Measurements from ENCODE around the gene EPHA3. TPM values are rescaled to one million over a fixed set of nuclear protein-coding genes. Genes with fewer than 3 reads are reported as not detected.

EPHA3 gene
- total and polyA plus RNA-seq, 9 of the 15 experiments (the other 6 are each of a cell fraction or from before 2014, with no cell fraction given): not detected

GRCh38 chr3:89353465-89353864 lies 246.0 kb downstream of the EPHA3 start:
- H3K9me3 ChIP-seq (replicated peaks; ENCODE audit: control insufficient read depth, insufficient read depth, low read depth, low read length): no peaks in the 10 kb centered on the region
- no peaks in the 10 kb centered on the region for H3K27me3 ChIP-seq (ENCODE audit: control insufficient read depth in 2 of 2, insufficient read depth in 2 of 2, low read length in 2 of 2)
- no peak overlapping the region for H3K4me2 ChIP-seq (ENCODE audit: insufficient read depth, low read length)
- FAIRE-seq: no peak
- no peak for ATAC-seq
- no peaks in the 10 kb centered on the region for H3K36me3 ChIP-seq (ENCODE audit: control insufficient read depth, insufficient read depth, low read length)
- H3K4me3 ChIP-seq: no peak overlapping the region
- H4K20me1 ChIP-seq (replicated peaks; ENCODE audit: control insufficient read depth, insufficient read depth, low read length): no peaks in the 10 kb centered on the region
- H3K4me1 ChIP-seq (replicated peaks in 1 of 2; ENCODE audit: control insufficient read depth in 2 of 2, insufficient read depth in 2 of 2, low read length in 2 of 2): no peaks in the 10 kb centered on the region
- 11% methylated on average over 1 of the region's 2 CpGs for WGBS (ENCODE audit: insufficient coverage, low coverage, missing lambda C conversion rate)
- H3K9me1 ChIP-seq (ENCODE audit: control insufficient read depth, insufficient read depth, low read length): no peaks in the 10 kb centered on the region
- POLR2A ChIA-PET: no interaction called here
- H3K79me2 ChIP-seq (ENCODE audit: control insufficient read depth, insufficient read depth, low read length): no peaks in the 10 kb centered on the region
- no TSS peak for BruUV-seq (replicated peaks)
- CTCF ChIA-PET (ENCODE audit: low intra/inter-chr PET ratio): no interaction called here
- no peak for DNase-seq (ENCODE audit: extremely low read depth in 1 of 4, low spot score in 3 of 4)
- intact Hi-C loops (cut with micrococcal nuclease) (no loop called here), in situ Hi-C loops (cut with MboI) (no loop called here)
- no peak overlapping the region for H3K9ac ChIP-seq (ENCODE audit: insufficient read depth in 1 of 2, low read depth in 2 of 2, low read length in 2 of 2)
- H3K27ac ChIP-seq (ENCODE audit: extremely low read depth, low read depth, low read length): no peak overlapping the region
- H2AFZ ChIP-seq (ENCODE audit: low read depth, low read length): no peak overlapping the region
- TF ChIP-seq ATF3 (IDR thresholded peaks at IDR 0.05): no peak
- no peak for TF ChIP-seq ATF3 (CRISPR knock-in tag; conservative IDR thresholded peaks at IDR 0.05)
- no peak for TF ChIP-seq SREBF2 (CRISPR knock-in tag; IDR thresholded peaks at IDR 0.05)
- no peak for TF ChIP-seq PCBP2 (IDR thresholded peaks at IDR 0.05; ENCODE audit: low read depth, low read length, poor library complexity, severe bottlenecking)
- TF ChIP-seq FOXA1 (IDR thresholded peaks at IDR 0.05; ENCODE audit: borderline replicate concordance): no peak
- no peak for TF ChIP-seq ELF2 (CRISPR knock-in tag; IDR thresholded peaks at IDR 0.05)
- TF ChIP-seq CCNT2 (IDR thresholded peaks at IDR 0.05; ENCODE audit: borderline replicate concordance, extremely low read depth, insufficient read length, low read depth, low read length): no peak
- TF ChIP-seq TEAD4 (IDR thresholded peaks at IDR 0.05; ENCODE audit: low read length): no peak
- TF ChIP-seq TEAD4 (CRISPR knock-in tag; IDR thresholded peaks at IDR 0.05; ENCODE audit: borderline replicate concordance): no peak
- no peak for TF ChIP-seq RBM17 (IDR thresholded peaks at IDR 0.05; ENCODE audit: borderline replicate concordance, low read depth, low read length)
- TF ChIP-seq NR2C1 (IDR thresholded peaks at IDR 0.05): no peak
- TF ChIP-seq NR2C1 (tag; IDR thresholded peaks at IDR 0.05): no peak
- no peak for TF ChIP-seq TAF7 (tag; IDR thresholded peaks at IDR 0.05)
- TF ChIP-seq U2AF1 (optimal IDR thresholded peaks at IDR 0.05; ENCODE audit: low read depth, low read length): no peak
- no peak for TF ChIP-seq FOXO4 (CRISPR knock-in tag; IDR thresholded peaks at IDR 0.05)
- TF ChIP-seq CSDE1 (IDR thresholded peaks at IDR 0.05): no peak
- no peak for TF ChIP-seq ID3 (CRISPR knock-in tag; IDR thresholded peaks at IDR 0.05)
- TF ChIP-seq ID3 (tag; IDR thresholded peaks at IDR 0.05): no peak
- no peak for TF ChIP-seq MEIS2 (IDR thresholded peaks at IDR 0.05; ENCODE audit: partially characterized antibody)
- no peak for TF ChIP-seq EHMT2 (IDR thresholded peaks at IDR 0.05)

Measured in K562 (cell line).